PC-9 (cell line): ENCODE data around the gene DPYD. TPM values are rescaled to one million over a fixed set of nuclear protein-coding genes. Genes with fewer than 3 reads are reported as not detected.

Experiments
- BruUV-seq: library from RNA; stranded (reverse); fragments of 400-500 nt; replicated peaks from 2 replicates; lab custom pipeline; 2021; lab: Mats Ljungman, UMichigan
- CTCF ChIA-PET: fragments of 300-600 bp; sonication (Branson Sonifier 250); formaldehyde crosslinking; loops from one replicate; lab custom pipeline; 2022; ENCODE audit warnings: antibody characterized with exemption; lab: Charles Lee
- POLR2A ChIA-PET: fragments of 300-600 bp; sonication (Branson Sonifier 250); formaldehyde crosslinking; loops from one replicate; lab custom pipeline; 2022; ENCODE audit warnings: antibody characterized with exemption; ENCODE audit not compliant: unreplicated experiment; lab: Charles Lee
- DNase-seq, 2 experiments: peaks; one replicate each; pipeline versions ENCODE4 v3.0.0 to v3.0.0-alpha.2; 2015 to 2022; ENCODE audit warnings: mixed read lengths in 1 of 2
- H2AFZ ChIP-seq: fragments of 200-600 bp; sonication (generic); 2 replicates; pipeline ENCODE4 v1.8.1; 2017; ENCODE audit warnings: antibody characterized with exemption
- H3F3A ChIP-seq: fragments of 200-600 bp; sonication (generic); 2 replicates; pipeline ENCODE4 v1.8.1; 2017; ENCODE audit warnings: antibody characterized with exemption, mild to moderate bottlenecking, low read depth; ENCODE audit not compliant: insufficient read depth
- H3K27ac ChIP-seq: fragments of 200-600 bp; sonication (generic); 2 replicates; pipeline ENCODE4 v1.6.1; 2016; ENCODE audit warnings: mixed run types
- H3K27me3 ChIP-seq: fragments of 200-600 bp; sonication (generic); 2 replicates; pipeline ENCODE4 v1.6.1; 2016; ENCODE audit warnings: low read depth, mixed run types; ENCODE audit not compliant: insufficient read depth
- H3K36me3 ChIP-seq: fragments of 200-600 bp; sonication (generic); 2 replicates; pipeline ENCODE4 v1.6.1; 2016; ENCODE audit warnings: low read depth, mixed run types
- H3K4me1 ChIP-seq: fragments of 200-600 bp; sonication (generic); replicated peaks from 2 replicates; pipeline ENCODE4 v1.6.1; 2016; ENCODE audit warnings: mixed run types; ENCODE audit not compliant: insufficient read depth
- H3K4me2 ChIP-seq: fragments of 200-600 bp; sonication (generic); 2 replicates; pipeline ENCODE4 v1.6.1; 2017; ENCODE audit warnings: mixed run types
- H3K4me3 ChIP-seq: fragments of 200-600 bp; sonication (generic); 2 replicates; pipeline ENCODE4 v1.6.1; 2016; ENCODE audit warnings: mixed run types
- H3K79me2 ChIP-seq: fragments of 200-600 bp; sonication (generic); 2 replicates; pipeline ENCODE4 v1.6.1; 2017; ENCODE audit warnings: low read depth, mixed run types
- H3K9me2 ChIP-seq: fragments of 200-600 bp; sonication (generic); 2 replicates; pipeline ENCODE4 v1.8.1; 2017; ENCODE audit warnings: mild to moderate bottlenecking; ENCODE audit not compliant: insufficient read depth
- H3K9me3 ChIP-seq: fragments of 200-600 bp; sonication (generic); 2 replicates; pipeline ENCODE4 v1.8.1; 2016; ENCODE audit warnings: low read depth; ENCODE audit not compliant: insufficient read depth
- H4K20me1 ChIP-seq: fragments of 200-600 bp; sonication (generic); 2 replicates; pipeline ENCODE4 v1.8.1; 2017; ENCODE audit not compliant: insufficient read depth
- EZH2 ChIP-seq: fragments of 200-600 bp; sonication (generic); IDR thresholded peaks from 2 replicates; pipeline ENCODE4 v1.8.0; 2017; ENCODE audit warnings: antibody characterized with exemption, low read depth
- intact Hi-C: fragments of 100-400 bp; cut with micrococcal nuclease; formaldehyde crosslinking; loops from one replicate; pipeline ENCODE4 v1.10.0; 2022; ENCODE audit not compliant: unreplicated experiment
- total RNA-seq: library from RNA; stranded (reverse); gene quantifications from 2 replicates; pipeline ENCODE4 v1.2.3, GENCODE V29; 2021
- TF ChIP-seq, protein P1 (sequence below): fragments of 200-600 bp; sonication (generic); conservative IDR thresholded peaks from 2 replicates; pipeline ENCODE4 v1.6.1; 2017; ENCODE audit warnings: mixed run types, antibody characterized with exemption, mild to moderate bottlenecking, moderate library complexity

The DPYD gene
- total RNA-seq, 1 experiment from 2014 or later, result 24.1 TPM

DNA sequence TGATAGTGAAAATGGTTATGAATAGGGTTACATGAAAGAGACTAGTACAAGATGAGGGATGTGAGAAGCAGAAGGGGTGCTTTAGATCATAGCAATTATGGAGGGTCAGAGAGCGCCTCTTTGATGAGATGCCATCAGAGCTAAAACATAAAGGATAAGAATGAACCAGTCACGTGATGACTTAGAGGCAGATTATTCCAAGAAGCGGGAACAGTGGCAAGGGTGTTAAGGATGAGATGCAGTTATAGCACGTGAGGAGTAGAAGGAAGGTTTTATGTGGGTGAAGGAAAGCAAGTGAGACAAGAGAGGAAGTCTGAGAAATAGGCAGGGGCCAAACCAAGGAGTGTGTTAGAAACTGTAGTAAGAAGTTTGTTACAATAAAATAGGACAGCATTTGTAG lies 360.1 kb downstream of the DPYD start:
- no peak overlapping the region for H3K4me3 ChIP-seq
- no peak for TF ChIP-seq EZH2
- TF ChIP-seq, protein P1, sequence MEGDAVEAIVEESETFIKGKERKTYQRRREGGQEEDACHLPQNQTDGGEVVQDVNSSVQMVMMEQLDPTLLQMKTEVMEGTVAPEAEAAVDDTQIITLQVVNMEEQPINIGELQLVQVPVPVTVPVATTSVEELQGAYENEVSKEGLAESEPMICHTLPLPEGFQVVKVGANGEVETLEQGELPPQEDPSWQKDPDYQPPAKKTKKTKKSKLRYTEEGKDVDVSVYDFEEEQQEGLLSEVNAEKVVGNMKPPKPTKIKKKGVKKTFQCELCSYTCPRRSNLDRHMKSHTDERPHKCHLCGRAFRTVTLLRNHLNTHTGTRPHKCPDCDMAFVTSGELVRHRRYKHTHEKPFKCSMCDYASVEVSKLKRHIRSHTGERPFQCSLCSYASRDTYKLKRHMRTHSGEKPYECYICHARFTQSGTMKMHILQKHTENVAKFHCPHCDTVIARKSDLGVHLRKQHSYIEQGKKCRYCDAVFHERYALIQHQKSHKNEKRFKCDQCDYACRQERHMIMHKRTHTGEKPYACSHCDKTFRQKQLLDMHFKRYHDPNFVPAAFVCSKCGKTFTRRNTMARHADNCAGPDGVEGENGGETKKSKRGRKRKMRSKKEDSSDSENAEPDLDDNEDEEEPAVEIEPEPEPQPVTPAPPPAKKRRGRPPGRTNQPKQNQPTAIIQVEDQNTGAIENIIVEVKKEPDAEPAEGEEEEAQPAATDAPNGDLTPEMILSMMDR, result no peak
- H2AFZ ChIP-seq, result no peak overlapping the region
- no peaks in the 10 kb centered on the region for H3K9me3 ChIP-seq
- no peaks in the 10 kb centered on the region for H4K20me1 ChIP-seq
- H3K9me2 ChIP-seq, result no peaks in the 10 kb centered on the region
- no peaks in the 10 kb centered on the region for H3F3A ChIP-seq
- no TSS peak for BruUV-seq
- no peak overlapping the region for H3K27ac ChIP-seq
- DNase-seq, result no peak
- ChIA-PET CTCF (interaction anchor here (0.7 kb wide), 1 partner anchor 628 kb away, joined by 3 read pairs; no protein-coding TSS in a partner anchor), POLR2A (no interaction called here)
- no peaks in the 10 kb centered on the region for H3K27me3 ChIP-seq
- intact Hi-C loops, result no loop called here
- H3K4me1 ChIP-seq, result no peaks in the 10 kb centered on the region
- no peak overlapping the region for H3K4me2 ChIP-seq
- H3K79me2 ChIP-seq, result no peaks in the 10 kb centered on the region
- H3K36me3 ChIP-seq, result no peaks in the 10 kb centered on the region

DNA sequence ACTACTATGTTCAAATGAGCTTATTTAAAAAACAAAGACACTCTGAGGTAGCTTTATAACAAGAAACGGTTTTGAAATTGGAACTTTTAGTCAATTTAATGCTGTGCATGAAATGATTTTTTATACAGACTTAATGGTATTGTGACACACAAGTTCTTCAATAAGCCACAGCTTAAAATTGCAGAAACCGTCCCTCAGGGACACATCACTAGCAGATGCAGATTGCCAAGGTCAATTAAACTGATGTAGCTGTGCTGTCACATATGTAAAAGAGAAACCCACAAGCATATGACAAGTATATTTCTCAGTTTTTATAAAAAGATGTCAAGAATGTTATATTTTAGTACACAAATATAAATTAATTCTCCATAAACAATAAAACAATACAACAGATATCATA lies 366.9 kb downstream of the DPYD start:
- H3K27ac ChIP-seq, result no peak overlapping the region
- no peaks in the 10 kb centered on the region for H3K36me3 ChIP-seq
- H3K4me2 ChIP-seq, result no peak overlapping the region
- H3K4me3 ChIP-seq, result no peak overlapping the region
- H2AFZ ChIP-seq, result no peak overlapping the region
- DNase-seq, result no peak
- H3F3A ChIP-seq, result no peaks in the 10 kb centered on the region
- intact Hi-C loops, result no loop called here
- H3K9me2 ChIP-seq, result no peaks in the 10 kb centered on the region
- H3K9me3 ChIP-seq, result no peaks in the 10 kb centered on the region
- no peaks in the 10 kb centered on the region for H3K27me3 ChIP-seq
- ChIA-PET POLR2A (no interaction called here), CTCF (no interaction called here)
- TF ChIP-seq EZH2, result no peak
- TF ChIP-seq, protein P1, result no peak
- no peaks in the 10 kb centered on the region for H4K20me1 ChIP-seq
- H3K79me2 ChIP-seq, result no peaks in the 10 kb centered on the region
- no peaks in the 10 kb centered on the region for H3K4me1 ChIP-seq
- no TSS peak for BruUV-seq

DNA sequence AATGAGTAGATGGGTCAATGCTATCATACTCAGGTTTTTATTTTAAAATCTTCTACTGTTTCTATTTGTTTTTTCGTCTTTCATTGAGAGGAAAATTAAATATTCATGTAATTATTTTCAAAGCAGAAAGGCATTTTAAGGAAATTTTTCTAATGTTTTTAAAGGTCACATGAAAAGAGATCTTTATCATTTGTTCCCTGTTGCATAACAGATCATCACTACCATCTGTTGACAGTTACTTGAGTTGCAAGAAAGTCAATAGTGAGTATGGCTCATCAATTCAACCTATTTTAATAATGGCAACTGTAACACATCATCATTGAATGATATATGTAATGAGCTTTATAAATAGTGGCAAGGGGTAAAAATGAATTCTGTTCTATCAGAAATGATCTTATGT lies 369.7 kb downstream of the DPYD start:
- H3K27me3 ChIP-seq, result no peaks in the 10 kb centered on the region
- no TSS peak for BruUV-seq
- no peak overlapping the region for H3K27ac ChIP-seq
- intact Hi-C loops, result no loop called here
- ChIA-PET CTCF (no interaction called here), POLR2A (no interaction called here)
- H3K4me3 ChIP-seq, result no peak overlapping the region
- H3K9me2 ChIP-seq, result no peaks in the 10 kb centered on the region; the same call in 1 of the 2 replicates
- no peak overlapping the region for H2AFZ ChIP-seq
- no peaks in the 10 kb centered on the region for H3K4me1 ChIP-seq
- no peaks in the 10 kb centered on the region for H3F3A ChIP-seq
- no peaks in the 10 kb centered on the region for H3K36me3 ChIP-seq
- H3K79me2 ChIP-seq, result no peaks in the 10 kb centered on the region
- H4K20me1 ChIP-seq, result no peaks in the 10 kb centered on the region
- H3K9me3 ChIP-seq, result no peaks in the 10 kb centered on the region
- H3K4me2 ChIP-seq, result no peak overlapping the region
- DNase-seq, result no peak
- TF ChIP-seq, protein P1, result no peak
- no peak for TF ChIP-seq EZH2
